GM23248 (cell line): ENCODE measurements around the gene HECTD1. TPM values are rescaled to one million over a fixed set of nuclear protein-coding genes. Genes with fewer than 3 reads are reported as not detected.
A peak's percentile ranks its signal among the peaks of the same experiment; 100 is the strongest.

Experiments
- DNase-seq: peaks from one replicate; pipeline ENCODE4 v3.0.0-alpha.2; 2015
- H2AFZ ChIP-seq: fragments of 200-600 bp; sonication (generic); 2 replicates; pipeline ENCODE4 v1.6.1; 2016; ENCODE audit warnings: antibody characterized with exemption
- H3F3A ChIP-seq: fragments of 200-600 bp; sonication (generic); 2 replicates; pipeline ENCODE4 v1.6.1; 2016; ENCODE audit warnings: mild to moderate bottlenecking, antibody characterized with exemption, mixed run types; ENCODE audit not compliant: insufficient read depth
- H3K27ac ChIP-seq: fragments of 200-600 bp; sonication (generic); 2 replicates; pipeline ENCODE4 v1.5.1; 2016; ENCODE audit warnings: mild to moderate bottlenecking
- H3K27me3 ChIP-seq: fragments of 200-600 bp; sonication (generic); replicated peaks from 2 replicates; pipeline ENCODE4 v1.6.1; 2016; ENCODE audit warnings: mild to moderate bottlenecking; ENCODE audit not compliant: insufficient read depth
- H3K36me3 ChIP-seq: fragments of 200-600 bp; sonication (generic); 2 replicates; pipeline ENCODE4 v1.6.1; 2016; ENCODE audit warnings: low read depth, mild to moderate bottlenecking
- H3K4me1 ChIP-seq: fragments of 200-600 bp; sonication (generic); 2 replicates; pipeline ENCODE4 v1.6.1; 2016; ENCODE audit warnings: mild to moderate bottlenecking; ENCODE audit not compliant: insufficient read depth
- H3K4me2 ChIP-seq: fragments of 200-600 bp; sonication (generic); one replicate; pipeline ENCODE4 v1.6.1; 2016; ENCODE audit warnings: mild to moderate bottlenecking; ENCODE audit not compliant: unreplicated experiment
- H3K4me3 ChIP-seq: fragments of 200-600 bp; sonication (generic); 2 replicates; pipeline ENCODE4 v1.5.1; 2016; ENCODE audit warnings: mild to moderate bottlenecking
- H3K79me2 ChIP-seq: fragments of 200-600 bp; sonication (generic); 2 replicates; pipeline ENCODE4 v1.6.1; 2016; ENCODE audit warnings: mild to moderate bottlenecking; ENCODE audit not compliant: insufficient read depth
- H3K9ac ChIP-seq: fragments of 200-600 bp; sonication (generic); 2 replicates; pipeline ENCODE4 v1.6.1; 2016; ENCODE audit warnings: mild to moderate bottlenecking
- H3K9me2 ChIP-seq: fragments of 200-600 bp; sonication (generic); 2 replicates; pipeline ENCODE4 v1.6.1; 2016; ENCODE audit warnings: mixed run types, mild to moderate bottlenecking, moderate library complexity; ENCODE audit not compliant: insufficient read depth
- H3K9me3 ChIP-seq: fragments of 200-600 bp; sonication (generic); one replicate; pipeline ENCODE4 v1.6.1; 2017; ENCODE audit warnings: low read depth
- H4K20me1 ChIP-seq: fragments of 200-600 bp; sonication (generic); 2 replicates; pipeline ENCODE4 v1.6.0; 2016; ENCODE audit not compliant: insufficient read depth
- EZH2 ChIP-seq: fragments of 200-600 bp; sonication (generic); IDR thresholded peaks from 2 replicates; pipeline ENCODE4 v1.6.1; 2018; ENCODE audit warnings: antibody characterized with exemption, mild to moderate bottlenecking; ENCODE audit not compliant: insufficient read depth, poor library complexity, severe bottlenecking
- EZH2phosphoT487 ChIP-seq: fragments of 200-600 bp; sonication (generic); IDR thresholded peaks from 2 replicates; pipeline ENCODE4 v1.6.1; 2018; ENCODE audit warnings: antibody characterized with exemption, moderate library complexity, mild to moderate bottlenecking, low read depth; ENCODE audit not compliant: insufficient read depth
- WGBS, 2 experiments: methylation state at CpG; one replicate each; pipeline ENCODE4 v1.1.6; 2015 to 2017; ENCODE audit warnings: low lambda C conversion rate in 2 of 2, low coverage in 1 of 2; ENCODE audit errors: missing lambda C conversion rate in 2 of 2; 5-methylcytosine and 5-hydroxymethylcytosine counted together
- in situ Hi-C: fragments of 300-500 bp; cut with MboI; formaldehyde crosslinking; loops from 2 replicates; pipeline ENCODE4 v1.15.0; 2020
- polyA plus RNA-seq: library from polyadenylated mRNA; unstranded; fragments of >200 nt; fragmentation: Nextera tagmentation; extraction: Ambion mirVana; gene quantifications from 2 replicates; pipeline ENCODE4 v1.2.1, GENCODE V29; 2016
- total RNA-seq: library from RNA; depleted of rRNA; stranded (reverse); fragments of >200 nt; shearing (Covaris generic); gene quantifications from 2 replicates; pipeline ENCODE4 v1.2.3, GENCODE V29; 2014

The HECTD1 gene
- total and polyA plus RNA-seq, 2 experiments from 2014 or later = 44.5 to 145 TPM

- no peak overlapping the region for H3K4me3 ChIP-seq
- in situ Hi-C loops = no loop called here
Measured at GRCh38 chr14:31172084-31172483, 35.5 kb downstream of the HECTD1 start.

GRCh38 chr14:31170411-31170810, 37.2 kb downstream of the HECTD1 start:
- no peaks in the 10 kb centered on the region for H3K9me2 ChIP-seq
- H3K36me3 ChIP-seq = peaks cover 58% of the 10 kb centered on the region
- WGBS, 2 experiments = 40 to 43% methylated on average over 1 of the region's 1 CpG
- TF ChIP-seq EZH2phosphoT487 (no peak), EZH2 (no peak)
- H3K9me3 ChIP-seq = no peaks in the 10 kb centered on the region
- no peak overlapping the region for H3K9ac ChIP-seq
- no peak overlapping the region for H3K4me3 ChIP-seq
- no peaks in the 10 kb centered on the region for H3K27me3 ChIP-seq
- no peak overlapping the region for H3K4me2 ChIP-seq
- no peaks in the 10 kb centered on the region for H4K20me1 ChIP-seq
- H3F3A ChIP-seq = peaks cover 43% of the 10 kb centered on the region
- no peak overlapping the region for H2AFZ ChIP-seq
- in situ Hi-C loops = no loop called here
- peak overlapping the region; percentile 72 for H3K27ac ChIP-seq
- peak; percentile 53 for DNase-seq
- H3K79me2 ChIP-seq = peaks cover 18% of the 10 kb centered on the region
- peaks cover 38% of the 10 kb centered on the region for H3K4me1 ChIP-seq

More at GRCh38 chr14:31172084-31172483, 35.5 kb downstream of the HECTD1 start:
- Histone ChIP-seq H3K36me3 (peaks cover 58% of the 10 kb centered on the region), H3K27ac (peak overlapping the region; percentile 72), H3K27me3 (no peaks in the 10 kb centered on the region), H4K20me1 (no peaks in the 10 kb centered on the region), H3K9me3 (no peaks in the 10 kb centered on the region), H3K4me2 (peak overlapping the region; percentile 22), H3K9me2 (no peaks in the 10 kb centered on the region), H3K9ac (no peak overlapping the region), H3K4me1 (peaks cover 27% of the 10 kb centered on the region), H2AFZ (no peak overlapping the region), H3K79me2 (peaks cover 27% of the 10 kb centered on the region), H3F3A (peaks cover 29% of the 10 kb centered on the region)
- peak; percentile 29 for DNase-seq
- 87 to 92% methylated on average over 6 of the region's 6 CpGs for WGBS, 2 experiments
- TF ChIP-seq EZH2 (no peak), EZH2phosphoT487 (no peak)

- Histone ChIP-seq H3K4me3 (no peak overlapping the region), H3K27ac (peak overlapping the region; percentile 72; the same call in 1 of the 2 replicates), H3F3A (peaks cover 48% of the 10 kb centered on the region), H3K27me3 (no peaks in the 10 kb centered on the region), H2AFZ (no peak overlapping the region), H3K9ac (no peak overlapping the region), H3K9me3 (no peaks in the 10 kb centered on the region), H3K79me2 (peaks cover 12% of the 10 kb centered on the region), H3K4me1 (peaks cover 44% of the 10 kb centered on the region), H3K9me2 (no peaks in the 10 kb centered on the region), H3K36me3 (peaks cover 54% of the 10 kb centered on the region), H4K20me1 (no peaks in the 10 kb centered on the region), H3K4me2 (no peak overlapping the region)
- in situ Hi-C loops = no loop called here
- no peak for DNase-seq
- TF ChIP-seq EZH2phosphoT487 (no peak), EZH2 (no peak)
- 97 to 98% methylated on average over 5 of the region's 5 CpGs for WGBS, 2 experiments
Measured at GRCh38 chr14:31169877-31170276, 37.7 kb downstream of the HECTD1 start.

- H3K9me3 ChIP-seq = no peaks in the 10 kb centered on the region
- peaks cover 50% of the 10 kb centered on the region for H3F3A ChIP-seq
- H3K4me2 ChIP-seq = no peak overlapping the region
- H3K9me2 ChIP-seq = no peaks in the 10 kb centered on the region
- peaks cover 46% of the 10 kb centered on the region for H3K4me1 ChIP-seq
- 99 to 100% methylated on average over 5 of the region's 5 CpGs for WGBS, 2 experiments
- no peak overlapping the region for H3K4me3 ChIP-seq
- H3K79me2 ChIP-seq = peaks cover 33% of the 10 kb centered on the region
- no peak overlapping the region for H2AFZ ChIP-seq
- TF ChIP-seq EZH2phosphoT487 = no peak
- no peak for TF ChIP-seq EZH2
- in situ Hi-C loops = no loop called here
- H4K20me1 ChIP-seq = no peaks in the 10 kb centered on the region
- no peak for DNase-seq
- H3K36me3 ChIP-seq = peaks cover 42% of the 10 kb centered on the region
- no peak overlapping the region for H3K9ac ChIP-seq
- no peaks in the 10 kb centered on the region for H3K27me3 ChIP-seq
- H3K27ac ChIP-seq = no peak overlapping the region
Measured at GRCh38 chr14:31167032-31167431, 40.6 kb downstream of the HECTD1 start.

- Histone ChIP-seq H2AFZ (no peak overlapping the region), H3K4me2 (peak overlapping the region; percentile 24), H4K20me1 (no peaks in the 10 kb centered on the region), H3K79me2 (peaks cover 39% of the 10 kb centered on the region), H3K27me3 (no peaks in the 10 kb centered on the region), H3K9me2 (no peaks in the 10 kb centered on the region), H3K36me3 (peaks cover 34% of the 10 kb centered on the region), H3K4me1 (peaks cover 39% of the 10 kb centered on the region), H3K9ac (peak overlapping the region; percentile 49), H3F3A (peaks cover 43% of the 10 kb centered on the region), H3K9me3 (no peaks in the 10 kb centered on the region), H3K27ac (peak overlapping the region; percentile 92), H3K4me3 (no peak overlapping the region)
- TF ChIP-seq EZH2 = no peak
- no peak for TF ChIP-seq EZH2phosphoT487
- 67 to 69% methylated on average over 3 of the region's 3 CpGs for WGBS, 2 experiments
- in situ Hi-C loops = no loop called here
- peak; percentile 2 for DNase-seq
Measured at GRCh38 chr14:31166271-31166561, 41.4 kb downstream of the HECTD1 start.
